K562 (cell line): ENCODE results near the gene ZNF326. TPM values are rescaled to one million over a fixed set of nuclear protein-coding genes. Genes with fewer than 3 reads are reported as not detected.

Source experiments
- ATAC-seq: fragments of 200-7000 bp; cut with Tn5 transposase; 3 replicates; pipeline ENCODE4 v1.9.1; 2020; ENCODE audit warnings: moderate library complexity
- BruUV-seq: library from RNA; stranded (reverse); fragments of 400-500 nt; replicated peaks from 2 replicates; lab custom pipeline; 2021; lab: Mats Ljungman, UMichigan
- CTCF ChIA-PET: fragments of 300-600 bp; formaldehyde crosslinking; extraction: SDS; loops from one replicate; lab custom pipeline; 2021; ENCODE audit warnings: low intra/inter-chr PET ratio; lab: Yijun Ruan, JAX
- POLR2A ChIA-PET: fragments of 300-600, 350-650 bp; sonication (Branson Sonifier 250); formaldehyde crosslinking; extraction: SDS; loops from one replicate; lab custom pipeline; 2021; ENCODE audit warnings: antibody characterized with exemption, inconsistent platforms; lab: Yijun Ruan, JAX
- DNase-seq, 4 experiments: peaks; one replicate each; pipeline versions ENCODE4 v3.0.0 to v3.0.0-alpha.2; 2011 to 2018; ENCODE audit warnings: low spot score in 3 of 4, mixed read lengths in 3 of 4; ENCODE audit errors: extremely low read depth in 1 of 4
- FAIRE-seq: peaks from 2 replicates; lab custom pipeline; 2011; peaks lifted over from hg19 to GRCh38; lab: Jason Lieb, UNC
- H2AFZ ChIP-seq: 2 replicates; pipeline ENCODE4 v1.6.0; 2011; ENCODE audit warnings: low read depth, low read length, control low read depth, inconsistent platforms
- H3K27ac ChIP-seq: fragments of 200-600 bp; 3 replicates; pipeline ENCODE4 v1.8.0; 2011; ENCODE audit warnings: low read depth, mild to moderate bottlenecking, control low read depth, inconsistent platforms, low read length, moderate library complexity, mixed read lengths; ENCODE audit errors: extremely low read depth
- H3K27me3 ChIP-seq, 2 experiments: fragments of 300-600 bp in 1 of 2; 2 replicates in 1 of 2; 3 replicates in 1 of 2; pipeline versions ENCODE4 v1.6.0 to v1.8.0; 2011; ENCODE audit warnings: inconsistent platforms in 2 of 2, low read length in 2 of 2, mild to moderate bottlenecking in 1 of 2, mixed read lengths in 1 of 2, moderate library complexity in 1 of 2; ENCODE audit not compliant: control insufficient read depth in 2 of 2, insufficient read depth in 2 of 2
- H3K36me3 ChIP-seq: fragments of 300-600 bp; 3 replicates; pipeline ENCODE4 v1.8.0; 2011; ENCODE audit warnings: mild to moderate bottlenecking, low read length, inconsistent platforms; ENCODE audit not compliant: control insufficient read depth, insufficient read depth
- H3K4me1 ChIP-seq, 2 experiments: fragments of 200-600 bp in 1 of 2; replicated peaks in 1 of 2; 2 replicates in 1 of 2; 3 replicates in 1 of 2; pipeline versions ENCODE4 v1.5.1 to v1.8.0; 2011; ENCODE audit warnings: inconsistent platforms in 2 of 2, low read length in 2 of 2, mild to moderate bottlenecking in 1 of 2, mixed read lengths in 1 of 2, moderate library complexity in 1 of 2; ENCODE audit not compliant: control insufficient read depth in 2 of 2, insufficient read depth in 2 of 2
- H3K4me2 ChIP-seq: 2 replicates; pipeline ENCODE4 v1.6.1; 2011; ENCODE audit warnings: low read length, control low read depth, inconsistent platforms, mixed read lengths; ENCODE audit not compliant: insufficient read depth
- H3K4me3 ChIP-seq: fragments of 200-600 bp; sonication (generic), shearing (Covaris generic); 2 replicates; pipeline ENCODE4 v1.5.1; 2016; ENCODE audit warnings: control low read depth, inconsistent platforms
- H3K79me2 ChIP-seq: fragments of 200-600 bp; 3 replicates; pipeline ENCODE4 v1.8.0; 2011; ENCODE audit warnings: low read length, inconsistent platforms; ENCODE audit not compliant: control insufficient read depth, insufficient read depth
- H3K9ac ChIP-seq, 2 experiments: 2 replicates each; pipeline versions ENCODE4 v1.6.0 to v1.6.1; 2011; ENCODE audit warnings: low read depth in 2 of 2, low read length in 2 of 2, control low read depth in 1 of 2, inconsistent platforms in 1 of 2, mild to moderate bottlenecking in 1 of 2, mixed read lengths in 1 of 2; ENCODE audit not compliant: insufficient read depth in 1 of 2
- H3K9me1 ChIP-seq: one replicate; pipeline ENCODE4 v1.6.0; 2011; ENCODE audit warnings: inconsistent platforms, mild to moderate bottlenecking, low read length, moderate library complexity; ENCODE audit not compliant: control insufficient read depth, insufficient read depth
- H3K9me3 ChIP-seq: replicated peaks from 2 replicates; pipeline ENCODE4 v1.5.1; 2011; ENCODE audit warnings: low read depth, low read length, inconsistent platforms; ENCODE audit not compliant: control insufficient read depth, insufficient read depth
- H4K20me1 ChIP-seq: replicated peaks from 2 replicates; pipeline ENCODE4 v1.6.1; 2011; ENCODE audit warnings: low read length, inconsistent platforms, mixed read lengths; ENCODE audit not compliant: control insufficient read depth, insufficient read depth
- ARID1B ChIP-seq: fragments of 450-650 bp; IDR thresholded peaks from 2 replicates; pipeline ENCODE4 v1.6.1; 2016; ENCODE audit warnings: antibody characterized with exemption, mild to moderate bottlenecking, inconsistent platforms
- ATF7 ChIP-seq: fragments of 450-650 bp; IDR thresholded peaks from 2 replicates; pipeline ENCODE4 v1.7.1; 2014; ENCODE audit warnings: mild to moderate bottlenecking, moderate library complexity
- BHLHE40 ChIP-seq: IDR thresholded peaks from 2 replicates; pipeline ENCODE4 v1.6.1; 2011; ENCODE audit warnings: low read length, improper control_type of control experiment
- CC2D1A ChIP-seq: fragments of 450-650 bp; IDR thresholded peaks from 2 replicates; pipeline ENCODE4 v1.6.1; 2017; ENCODE audit warnings: mild to moderate bottlenecking
- CEBPB ChIP-seq: fragments of 450-650 bp; IDR thresholded peaks from 2 replicates; pipeline ENCODE4 v1.6.1; 2016; ENCODE audit warnings: missing genetic modification characterization, missing compliant biosample characterization
- KLF1 ChIP-seq: fragments of 450-650 bp; IDR thresholded peaks from 2 replicates; pipeline ENCODE4 v1.6.1; 2016; ENCODE audit warnings: missing genetic modification characterization, missing compliant biosample characterization
- LEF1 ChIP-seq: fragments of 450-650 bp; IDR thresholded peaks from 2 replicates; pipeline ENCODE4 v1.6.1; 2016; ENCODE audit warnings: mild to moderate bottlenecking
- NFYB ChIP-seq: IDR thresholded peaks from 2 replicates; pipeline ENCODE4 v1.6.1; 2011; ENCODE audit warnings: mild to moderate bottlenecking, moderate library complexity; ENCODE audit not compliant: insufficient read length; ENCODE audit errors: extremely low read depth
- NR2C2 ChIP-seq, 2 experiments: fragments of 200-800 bp in 1 of 2; sonication (Bioruptor generic) in 1 of 2; sonication (generic) in 1 of 2; formaldehyde crosslinking in 1 of 2; IDR thresholded peaks; 2 replicates each; pipeline versions ENCODE4 v1.6.1 to v1.8.0; 2016 to 2022; ENCODE audit warnings: mild to moderate bottlenecking in 1 of 2, missing compliant biosample characterization in 1 of 2, missing genetic modification characterization in 1 of 2, missing genetic modification reagents in 1 of 2
- SOX6 ChIP-seq: fragments of 450-650 bp; IDR thresholded peaks from 2 replicates; pipeline ENCODE4 v1.6.1; 2014; ENCODE audit warnings: mild to moderate bottlenecking
- WGBS: fragments of 100-300 bp; shearing (Covaris generic); methylation state at CpG from one replicate; pipeline ENCODE4 v1.1.6; 2016; ENCODE audit warnings: low coverage, mixed read lengths; ENCODE audit not compliant: insufficient coverage; ENCODE audit errors: missing lambda C conversion rate; 5-methylcytosine and 5-hydroxymethylcytosine counted together
- in situ Hi-C: fragments of 300-500 bp; cut with MboI; formaldehyde crosslinking; loops from 4 replicates; pipeline ENCODE4 v1.15.0; 2018; ENCODE audit warnings: inconsistent platforms, mixed read lengths
- intact Hi-C: fragments of 100-400 bp; cut with micrococcal nuclease; formaldehyde crosslinking; loops from 2 replicates; pipeline ENCODE4 v1.14.2; 2022
- polyA plus RNA-seq, 8 experiments: library from polyadenylated mRNA; depleted of rRNA in 4 of 8; stranded (reverse) in 5 of 8; unstranded in 3 of 8; fragments of >200 nt; fragmentation: Nextera tagmentation in 2 of 8; fragmentation: Illumina TruSeq in 1 of 8; extraction: Ambion mirVana in 2 of 8; extraction: Trizol in 1 of 8; gene quantifications; 2 replicates each; pipeline versions ENCODE4 v1.2.1 to v1.2.3, GENCODE V29; 2011 to 2014; ENCODE audit warnings: inconsistent platforms in 1 of 8, missing spikeins in 1 of 8
- total RNA-seq, 7 experiments: library from RNA; depleted of rRNA in 6 of 7; stranded (reverse); fragments of >200 nt in 6 of 7; fragmentation: Illumina TruSeq in 2 of 7; extraction: Trizol in 2 of 7; gene quantifications; 2 replicates each; pipeline versions ENCODE4 v1.2.1 to v1.2.3, GENCODE V29; 2011 to 2021; ENCODE audit warnings: low replicate concordance in 1 of 7
- TF ChIP-seq, protein P1 (sequence below): fragments of 250-450 bp; sonication (Bioruptor Pico); IDR thresholded peaks from 2 replicates; pipeline ENCODE4 v1.4.0; 2020; ENCODE audit warnings: mild to moderate bottlenecking
- TF ChIP-seq, protein P2 (sequence below), 2 experiments: fragments of 450-650 bp; formaldehyde crosslinking in 1 of 2; IDR thresholded peaks; 2 replicates each; pipeline versions ENCODE4 v1.4.0 to v1.6.1; 2014 to 2020; ENCODE audit warnings: mild to moderate bottlenecking in 2 of 2, borderline replicate concordance in 1 of 2, low read depth in 1 of 2

The ZNF326 gene
- total and polyA plus RNA-seq, 9 of the 15 experiments (the other 6 are each of a cell fraction or from before 2014, with no cell fraction given) = 7.2 to 33.2 (median 20.1) TPM

DNA sequence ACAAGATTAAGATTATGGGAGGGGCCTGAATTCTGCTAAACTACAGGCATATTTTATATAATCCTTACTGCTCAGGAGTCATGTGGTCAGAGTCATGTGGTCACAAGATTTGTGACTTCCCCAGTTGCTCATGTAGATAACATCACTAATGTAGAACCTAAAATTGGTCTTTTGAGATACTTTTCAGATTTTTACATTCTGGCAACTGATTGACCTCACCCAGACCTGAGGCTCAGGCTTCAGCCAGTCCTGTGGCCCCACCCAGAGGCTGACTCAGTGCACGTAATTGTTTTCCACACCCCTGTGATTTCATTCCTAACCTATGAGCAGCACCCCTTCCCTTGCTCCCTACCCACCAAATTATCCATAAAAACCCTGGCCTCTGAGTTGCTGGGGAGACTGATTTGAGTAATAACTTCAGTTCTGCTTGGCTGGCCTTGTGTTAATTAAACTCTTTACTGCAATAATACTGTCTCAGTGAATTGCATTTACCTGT lies 41.7 kb upstream of the ZNF326 start:
- no peaks in the 10 kb centered on the region for H3K9me3 ChIP-seq
- H3K9me1 ChIP-seq = no peaks in the 10 kb centered on the region
- no peak overlapping the region for H3K4me3 ChIP-seq
- CTCF ChIA-PET = interaction anchor here (1.2 kb wide), 1 partner anchor 149 kb away, joined by 5 read pairs; no protein-coding TSS in a partner anchor
- H3K9ac ChIP-seq = no peak overlapping the region
- peak; percentile 37 to 84 (median 62) for DNase-seq
- BruUV-seq = no TSS peak
- POLR2A ChIA-PET = no interaction called here
- no peaks in the 10 kb centered on the region for H3K36me3 ChIP-seq
- in situ Hi-C loops (loop anchor here (5.0 kb wide), 1 partner anchor 146 kb away; no protein-coding TSS in a partner anchor), intact Hi-C loops (loop anchor here (1.0 to 5.0 kb wide), 5 partner anchors 34 to 471 kb away; partner anchors contain the start of gene LRRC8B)
- FAIRE-seq = peak; percentile 85
- 0% methylated on average over 1 of the region's 1 CpG for WGBS
- H3K4me2 ChIP-seq = peak overlapping the region; percentile 25; the same call in 1 of the 2 replicates
- peak; percentile 97 for ATAC-seq
- H2AFZ ChIP-seq = peak overlapping the region; percentile 58
- no peaks in the 10 kb centered on the region for H3K79me2 ChIP-seq
- H3K27me3 ChIP-seq = no peaks in the 10 kb centered on the region
- H3K27ac ChIP-seq = no peak overlapping the region; the same call in 2 of the 3 replicates
- no peaks in the 10 kb centered on the region for H4K20me1 ChIP-seq
- peaks cover 8 to 56% of the 10 kb centered on the region in 2 experiments; a peak in 4 of 5 replicates for H3K4me1 ChIP-seq
- peak; percentile 81 for TF ChIP-seq ATF7
- no peak; the same call in 1 of the 2 replicates for TF ChIP-seq SOX6
- peak; percentile 41; the same call in 1 of the 2 replicates for TF ChIP-seq ARID1B
- TF ChIP-seq CC2D1A = peak; percentile 73
- TF ChIP-seq BHLHE40 = no peak
- 0 out of 2 replicates have a peak, but pooled peaks have one; percentile 36 for TF ChIP-seq LEF1
- TF ChIP-seq NFYB = no peak
- TF ChIP-seq, protein P1, sequence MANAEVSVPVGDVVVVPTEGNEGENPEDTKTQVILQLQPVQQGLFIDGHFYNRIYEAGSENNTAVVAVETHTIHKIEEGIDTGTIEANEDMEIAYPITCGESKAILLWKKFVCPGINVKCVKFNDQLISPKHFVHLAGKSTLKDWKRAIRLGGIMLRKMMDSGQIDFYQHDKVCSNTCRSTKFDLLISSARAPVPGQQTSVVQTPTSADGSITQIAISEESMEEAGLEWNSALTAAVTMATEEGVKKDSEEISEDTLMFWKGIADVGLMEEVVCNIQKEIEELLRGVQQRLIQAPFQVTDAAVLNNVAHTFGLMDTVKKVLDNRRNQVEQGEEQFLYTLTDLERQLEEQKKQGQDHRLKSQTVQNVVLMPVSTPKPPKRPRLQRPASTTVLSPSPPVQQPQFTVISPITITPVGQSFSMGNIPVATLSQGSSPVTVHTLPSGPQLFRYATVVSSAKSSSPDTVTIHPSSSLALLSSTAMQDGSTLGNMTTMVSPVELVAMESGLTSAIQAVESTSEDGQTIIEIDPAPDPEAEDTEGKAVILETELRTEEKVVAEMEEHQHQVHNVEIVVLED (CRISPR knock-in tag) = no peak
- TF ChIP-seq, protein P2, sequence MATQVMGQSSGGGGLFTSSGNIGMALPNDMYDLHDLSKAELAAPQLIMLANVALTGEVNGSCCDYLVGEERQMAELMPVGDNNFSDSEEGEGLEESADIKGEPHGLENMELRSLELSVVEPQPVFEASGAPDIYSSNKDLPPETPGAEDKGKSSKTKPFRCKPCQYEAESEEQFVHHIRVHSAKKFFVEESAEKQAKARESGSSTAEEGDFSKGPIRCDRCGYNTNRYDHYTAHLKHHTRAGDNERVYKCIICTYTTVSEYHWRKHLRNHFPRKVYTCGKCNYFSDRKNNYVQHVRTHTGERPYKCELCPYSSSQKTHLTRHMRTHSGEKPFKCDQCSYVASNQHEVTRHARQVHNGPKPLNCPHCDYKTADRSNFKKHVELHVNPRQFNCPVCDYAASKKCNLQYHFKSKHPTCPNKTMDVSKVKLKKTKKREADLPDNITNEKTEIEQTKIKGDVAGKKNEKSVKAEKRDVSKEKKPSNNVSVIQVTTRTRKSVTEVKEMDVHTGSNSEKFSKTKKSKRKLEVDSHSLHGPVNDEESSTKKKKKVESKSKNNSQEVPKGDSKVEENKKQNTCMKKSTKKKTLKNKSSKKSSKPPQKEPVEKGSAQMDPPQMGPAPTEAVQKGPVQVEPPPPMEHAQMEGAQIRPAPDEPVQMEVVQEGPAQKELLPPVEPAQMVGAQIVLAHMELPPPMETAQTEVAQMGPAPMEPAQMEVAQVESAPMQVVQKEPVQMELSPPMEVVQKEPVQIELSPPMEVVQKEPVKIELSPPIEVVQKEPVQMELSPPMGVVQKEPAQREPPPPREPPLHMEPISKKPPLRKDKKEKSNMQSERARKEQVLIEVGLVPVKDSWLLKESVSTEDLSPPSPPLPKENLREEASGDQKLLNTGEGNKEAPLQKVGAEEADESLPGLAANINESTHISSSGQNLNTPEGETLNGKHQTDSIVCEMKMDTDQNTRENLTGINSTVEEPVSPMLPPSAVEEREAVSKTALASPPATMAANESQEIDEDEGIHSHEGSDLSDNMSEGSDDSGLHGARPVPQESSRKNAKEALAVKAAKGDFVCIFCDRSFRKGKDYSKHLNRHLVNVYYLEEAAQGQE (IDR thresholded peaks at IDR 0.05; ENCODE audit: borderline replicate concordance) = peak; percentile 92
- TF ChIP-seq, protein P2 (CRISPR knock-in tag; IDR thresholded peaks at IDR 0.05; ENCODE audit: low read depth) = no peak
- no peak for TF ChIP-seq NR2C2 (CRISPR knock-in tag; IDR thresholded peaks at IDR 0.05)
- peak; percentile 45; the same call in 1 of the 2 replicates for TF ChIP-seq NR2C2 (tag; IDR thresholded peaks at IDR 0.05)
- TF ChIP-seq CEBPB = 0 out of 2 replicates have a peak, but pooled peaks have one; percentile 9
- no peak for TF ChIP-seq KLF1 (tag)
